GM19452 (cell line): ENCODE measurements around the gene TENM4.
"Not testable (repeated sequence)": the region's sequence is repeated elsewhere in the genome, so short reads cannot be mapped to it uniquely, and the experiment has no call there.

Experiments
- ATAC-seq: cut with Tn5 transposase; IDR thresholded peaks from one replicate; pipeline ENCODE4 v1.9.1; 2021; ENCODE audit not compliant: unreplicated experiment

Gene TENM4

GRCh38 chr11:78638704-78639380 lies 802.0 kb downstream of the TENM4 start:
- ATAC-seq: no peak

- not testable (repeated sequence) for ATAC-seq
These were observed 803.3 kb downstream of the TENM4 start for GRCh38 chr11:78637527-78637926.

GRCh38 chr11:78635814-78636506 lies 804.9 kb downstream of the TENM4 start:
- no peak for ATAC-seq

- no peak for ATAC-seq
These were observed 807.1 kb downstream of the TENM4 start for GRCh38 chr11:78633516-78634310.

GRCh38 chr11:78630561-78631303 lies 810.1 kb downstream of the TENM4 start:
- ATAC-seq: no peak

- ATAC-seq: no peak
These were observed 810.7 kb downstream of the TENM4 start for GRCh38 chr11:78630155-78630554.

GRCh38 chr11:78622666-78623065 lies 818.2 kb downstream of the TENM4 start:
- no peak for ATAC-seq

GRCh38 chr11:78620159-78620558 lies 820.7 kb downstream of the TENM4 start:
- ATAC-seq: no peak

- no peak for ATAC-seq
These were observed 825.1 kb downstream of the TENM4 start for GRCh38 chr11:78615724-78616123.

GRCh38 chr11:78613378-78613813 lies 827.4 kb downstream of the TENM4 start:
- no peak for ATAC-seq

- no peak for ATAC-seq
These were observed 828.0 kb downstream of the TENM4 start for GRCh38 chr11:78612721-78613377.

GRCh38 chr11:78609321-78609720 lies 831.5 kb downstream of the TENM4 start:
- not testable (repeated sequence) for ATAC-seq

GRCh38 chr11:78607696-78608095 lies 833.1 kb downstream of the TENM4 start:
- no peak for ATAC-seq

GRCh38 chr11:78606667-78607066 lies 834.2 kb downstream of the TENM4 start:
- no peak for ATAC-seq

- ATAC-seq: no peak
These were observed 835.5 kb downstream of the TENM4 start for GRCh38 chr11:78605296-78605695.

- ATAC-seq: no peak
These were observed 837.0 kb downstream of the TENM4 start for GRCh38 chr11:78603792-78604191.
